HG02763 (cell line): Measurements from ENCODE around the gene ASB7.
"Not testable (repeated sequence)": the region's sequence is repeated elsewhere in the genome, so short reads cannot be mapped to it uniquely, and the experiment has no call there.

ENCODE experiments used
- ATAC-seq: cut with Tn5 transposase; IDR thresholded peaks from one replicate; pipeline ENCODE4 v1.9.1; 2021; ENCODE audit warnings: mild to moderate bottlenecking, moderate library complexity; ENCODE audit not compliant: unreplicated experiment

The ASB7 gene

GRCh38 chr15:100602064-100602822 lies at the start of gene ASB7, which contains the start of gene LINS1:
ASB7 (plus strand) TSS chr15:100602589; CDS start chr15:100612217, 9,628 bp downstream.
LINS1 (minus strand) TSS chr15:100602184; CDS start chr15:100580842, 21,342 bp downstream.
- peak; percentile 89 for ATAC-seq

- ATAC-seq = no peak
Measured at GRCh38 chr15:100553468-100553867, 48.9 kb upstream of the ASB7 start.

- no peak for ATAC-seq
Measured at GRCh38 chr15:100558771-100559254, 43.6 kb upstream of the ASB7 start.

GRCh38 chr15:100559330-100559729 lies 43.1 kb upstream of the ASB7 start:
- no peak for ATAC-seq

- no peak for ATAC-seq
Measured at GRCh38 chr15:100560323-100560722, 42.1 kb upstream of the ASB7 start.

GRCh38 chr15:100565591-100565990 lies 36.8 kb upstream of the ASB7 start:
- no peak for ATAC-seq

GRCh38 chr15:100566850-100567628 lies 35.4 kb upstream of the ASB7 start:
- ATAC-seq = no peak

- no peak for ATAC-seq
Measured at GRCh38 chr15:100569391-100569790, 33.0 kb upstream of the ASB7 start.

GRCh38 chr15:100570275-100570674 lies 32.1 kb upstream of the ASB7 start:
- ATAC-seq = no peak

GRCh38 chr15:100570735-100571313 lies 31.6 kb upstream of the ASB7 start:
- peak; percentile 56 for ATAC-seq

- no peak for ATAC-seq
Measured at GRCh38 chr15:100571592-100572167, 30.7 kb upstream of the ASB7 start.

GRCh38 chr15:100572362-100572983 lies 29.9 kb upstream of the ASB7 start:
- ATAC-seq = no peak

GRCh38 chr15:100573526-100573925 lies 28.9 kb upstream of the ASB7 start:
- no peak for ATAC-seq

- ATAC-seq = no peak
Measured at GRCh38 chr15:100580414-100580813, 22.0 kb upstream of the ASB7 start.

GRCh38 chr15:100588638-100589242 lies 13.6 kb upstream of the ASB7 start:
- ATAC-seq = no peak

GRCh38 chr15:100591163-100591562 lies 11.2 kb upstream of the ASB7 start:
- ATAC-seq = not testable (repeated sequence)

GRCh38 chr15:100591835-100592234 lies 10.6 kb upstream of the ASB7 start:
- ATAC-seq = no peak

- ATAC-seq = no peak
Measured at GRCh38 chr15:100592898-100593297, 9.5 kb upstream of the ASB7 start.

GRCh38 chr15:100593431-100593830 lies 9.0 kb upstream of the ASB7 start:
- ATAC-seq = no peak

- ATAC-seq = no peak
Measured at GRCh38 chr15:100595964-100596363, 6.4 kb upstream of the ASB7 start.
